GM21529 (cell line): ENCODE measurements around the gene ZNF846.
"Not testable (repeated sequence)": the region's sequence is repeated elsewhere in the genome, so short reads cannot be mapped to it uniquely, and the experiment has no call there.

Source experiments
- ATAC-seq: cut with Tn5 transposase; IDR thresholded peaks from one replicate; pipeline ENCODE4 v1.9.1; 2021; ENCODE audit not compliant: unreplicated experiment

Gene ZNF846

DNA sequence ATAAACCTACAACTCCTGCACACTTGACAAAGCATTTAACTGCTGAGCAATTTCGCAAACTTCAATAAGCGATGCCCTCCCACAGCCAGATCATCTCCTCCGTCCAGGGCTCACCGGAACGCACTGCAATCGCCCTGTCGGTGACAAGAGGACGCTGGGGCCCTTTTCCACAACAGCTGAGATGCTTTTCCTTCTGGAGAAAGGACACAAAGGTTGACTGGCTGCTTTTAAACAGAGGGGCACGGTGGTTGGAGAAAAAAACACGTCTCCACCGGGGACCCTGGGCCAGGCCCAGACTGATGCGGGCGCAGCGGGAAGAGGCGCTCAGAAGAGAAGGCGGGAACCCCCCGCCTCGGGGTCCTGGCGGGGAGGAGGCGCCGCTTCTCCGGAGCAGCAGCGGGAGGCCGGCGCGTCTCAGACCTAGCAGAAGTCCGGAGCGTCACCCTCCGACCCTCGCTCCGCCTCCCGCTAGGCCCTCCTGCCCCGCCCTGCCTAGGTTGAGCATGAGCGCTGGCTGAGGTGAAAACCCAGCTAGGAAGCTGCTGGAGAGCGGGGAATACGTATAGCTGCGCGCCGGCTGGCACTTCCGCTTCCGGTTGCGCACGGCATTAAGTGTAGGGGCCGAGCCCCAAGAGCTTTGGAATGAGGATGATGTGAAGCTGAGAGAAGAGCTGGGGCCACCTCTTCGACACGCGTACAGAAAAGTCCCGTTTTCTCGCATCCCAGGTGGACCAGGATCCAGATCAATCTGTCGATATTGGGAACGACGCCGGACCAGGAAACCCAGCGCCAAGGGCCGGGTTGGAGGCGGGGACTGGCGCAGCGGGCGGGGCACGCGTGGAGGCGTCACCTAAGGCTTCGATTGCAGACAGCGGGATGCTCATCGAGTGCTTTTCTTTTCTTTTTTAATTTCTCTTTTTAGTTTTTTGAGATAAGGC lies at the start of gene ZNF846:
TSS of gene ZNF846 (minus strand) at position 564 of the 938 bp plus-strand sequence. CDS start 3,788 bp downstream, outside the sequence.
- ATAC-seq = peak; percentile 97

DNA sequence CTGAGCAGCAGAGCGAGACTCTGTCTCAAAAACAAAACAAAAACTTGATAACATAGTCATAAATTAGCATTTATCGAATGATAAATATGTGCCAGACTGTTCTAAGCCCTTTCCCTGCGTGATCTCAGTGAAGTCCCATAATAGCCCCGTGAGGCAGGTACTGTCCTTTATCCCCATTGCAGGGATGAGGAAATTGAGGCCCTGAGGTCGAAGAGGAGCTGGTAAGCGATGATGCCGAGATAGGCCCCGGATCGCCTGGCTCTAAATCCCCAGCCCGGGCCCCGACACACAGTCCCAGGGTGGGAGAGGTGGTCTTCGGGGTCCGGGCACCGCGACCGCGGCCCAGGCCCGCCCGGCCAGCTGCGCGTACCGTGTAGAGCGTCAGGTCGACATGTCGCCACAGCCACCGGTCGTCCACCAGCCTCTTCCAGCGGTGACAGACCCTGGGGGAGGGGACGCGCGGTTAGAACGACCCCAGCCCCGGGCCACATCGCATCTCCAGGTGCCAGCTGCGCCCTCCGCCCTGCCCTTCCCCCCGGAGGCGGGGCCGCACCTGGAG lies 49.7 kb upstream of the ZNF846 start:
- ATAC-seq = no peak

DNA sequence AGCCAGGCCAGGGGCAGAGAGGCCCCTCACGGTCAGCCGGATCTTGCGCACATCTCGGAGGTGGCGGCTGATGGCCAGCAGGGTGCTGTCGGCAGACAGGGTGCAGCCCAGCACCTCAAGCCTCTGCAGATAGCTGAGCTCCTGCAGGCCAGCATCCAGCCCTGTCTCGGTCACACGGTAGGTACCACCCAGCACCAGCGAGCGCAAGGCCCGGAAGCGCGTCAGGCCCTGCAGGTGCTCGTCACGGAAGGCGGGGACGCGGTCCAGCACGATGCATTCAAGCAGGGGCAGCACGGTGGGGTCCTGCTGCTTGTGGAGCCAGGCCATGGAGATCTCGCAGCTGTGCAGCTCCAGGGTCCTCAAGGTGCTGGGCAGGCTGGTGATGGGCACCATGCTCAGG lies 42.6 kb upstream of the ZNF846 start:
- ATAC-seq = no peak

DNA sequence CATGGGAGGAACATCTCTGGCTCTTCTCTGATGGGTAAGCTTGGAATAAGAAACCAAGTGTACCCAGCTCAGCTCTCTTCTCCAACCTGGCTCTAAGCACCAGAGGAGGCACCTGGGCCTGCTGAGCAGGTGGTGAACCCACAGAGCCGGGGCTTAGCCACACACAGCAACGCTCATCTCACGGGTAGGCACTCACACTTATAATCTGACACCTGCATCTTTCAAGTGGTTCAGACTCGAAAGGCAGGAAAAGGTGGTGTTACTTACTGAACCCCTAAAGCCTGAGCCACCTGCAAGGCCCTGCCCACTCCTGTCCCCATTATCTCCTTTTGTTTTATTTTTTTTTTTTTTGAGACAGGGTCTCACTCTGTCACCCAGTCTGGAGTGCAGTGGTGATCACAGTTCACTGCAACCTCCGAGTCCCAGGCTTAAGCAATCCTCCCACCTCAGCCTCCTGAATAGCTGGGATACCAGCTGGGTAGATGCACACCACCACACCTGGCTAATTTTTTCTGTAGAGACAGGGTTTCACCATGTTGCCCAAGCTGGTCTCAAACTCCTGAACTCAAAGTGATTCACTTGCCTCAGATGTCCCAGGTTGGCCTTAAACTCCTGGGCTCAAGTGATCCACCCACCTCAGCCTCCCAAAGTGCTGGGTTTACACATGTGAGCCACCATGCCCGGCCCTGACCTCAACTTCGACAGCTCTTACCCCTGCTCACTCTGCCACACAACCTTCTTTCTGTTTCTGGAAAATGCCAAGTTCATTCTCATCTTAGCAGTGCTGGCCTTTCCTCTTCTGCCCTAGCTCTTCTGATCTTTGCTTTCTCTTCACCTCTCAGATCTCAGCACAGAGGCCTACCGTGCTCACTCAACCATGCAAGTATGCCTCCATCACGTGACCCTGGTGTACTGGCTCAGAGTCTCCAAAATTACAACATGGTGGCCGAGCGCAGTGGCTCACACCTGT lies 40.6 kb upstream of the ZNF846 start:
- no peak for ATAC-seq

DNA sequence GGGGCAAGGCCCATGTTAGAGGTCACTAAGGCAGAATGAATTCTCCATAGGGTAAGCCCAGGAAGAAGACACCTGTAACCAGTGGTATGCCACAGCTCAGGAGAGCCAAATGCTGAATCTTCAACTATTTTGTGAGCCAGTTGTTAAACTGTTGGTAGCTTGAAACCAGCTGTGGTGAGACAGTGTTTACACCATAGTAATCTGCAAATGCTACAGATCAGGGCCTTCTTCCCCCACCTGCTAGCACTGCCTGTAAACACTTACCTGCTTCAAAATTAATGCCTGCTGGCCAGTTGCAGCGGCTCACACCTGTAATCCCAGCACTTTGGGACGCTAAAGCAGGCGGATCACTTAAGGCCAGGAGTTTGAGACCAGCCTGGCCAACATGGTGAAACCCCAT lies 38.3 kb upstream of the ZNF846 start:
- ATAC-seq = no peak

DNA sequence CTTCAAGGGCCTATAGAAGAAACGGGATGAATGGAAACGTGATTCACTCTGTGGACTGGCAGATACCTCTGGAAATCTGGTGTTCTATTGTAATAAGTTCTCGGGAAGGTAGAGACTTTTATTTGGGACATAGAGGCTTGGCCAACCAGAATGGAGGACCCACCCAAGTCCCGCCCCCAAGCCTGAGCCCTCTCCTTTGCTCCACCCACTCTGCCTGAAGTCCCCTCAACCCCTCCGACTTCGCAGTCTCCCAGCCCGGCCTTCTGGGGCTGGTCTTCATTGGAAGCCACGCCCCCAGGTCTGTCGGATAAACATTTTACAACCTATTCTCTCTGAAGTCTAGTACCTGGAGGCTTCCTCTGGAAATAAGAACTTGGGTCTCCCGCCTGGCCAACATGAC lies 33.4 kb upstream of the ZNF846 start:
- no peak for ATAC-seq

DNA sequence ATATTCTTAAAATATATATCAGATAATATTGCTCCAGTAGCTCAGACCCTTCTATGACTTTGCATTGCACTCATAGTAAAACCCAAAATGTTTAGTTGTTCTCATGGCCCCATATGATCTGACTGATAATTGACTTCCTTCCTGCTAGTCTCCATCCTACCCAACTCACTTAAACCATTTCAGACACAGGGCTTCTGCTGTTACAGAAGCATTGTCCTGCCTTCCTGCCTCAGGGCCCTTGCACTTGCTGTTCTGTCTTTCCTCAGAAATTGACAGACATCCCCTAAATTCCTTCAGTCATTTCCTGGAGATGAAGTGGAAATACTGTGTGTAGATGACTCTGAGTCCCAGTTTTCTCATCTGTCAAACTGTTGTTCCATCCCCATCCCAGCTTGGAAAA lies 30.6 kb upstream of the ZNF846 start:
- no peak for ATAC-seq

DNA sequence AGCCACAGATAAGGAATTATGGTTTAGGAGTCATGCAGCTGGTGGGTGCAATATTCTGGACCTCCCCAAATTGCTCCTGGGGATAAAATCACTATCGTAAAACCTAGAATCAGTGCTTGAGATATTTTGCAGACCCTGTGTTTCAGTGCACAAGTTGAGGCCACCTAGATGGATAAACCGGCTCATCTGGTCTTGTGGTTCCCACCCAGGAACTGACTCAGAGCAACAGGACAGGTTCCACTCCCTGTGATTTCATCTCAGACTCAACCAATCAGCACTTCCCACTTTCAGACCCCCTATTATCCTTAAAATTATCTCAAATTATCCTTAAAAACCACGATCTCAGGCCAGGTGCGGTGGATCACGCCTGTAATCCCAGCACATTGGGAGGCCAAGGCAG lies 29.3 kb upstream of the ZNF846 start:
- ATAC-seq = no peak

DNA sequence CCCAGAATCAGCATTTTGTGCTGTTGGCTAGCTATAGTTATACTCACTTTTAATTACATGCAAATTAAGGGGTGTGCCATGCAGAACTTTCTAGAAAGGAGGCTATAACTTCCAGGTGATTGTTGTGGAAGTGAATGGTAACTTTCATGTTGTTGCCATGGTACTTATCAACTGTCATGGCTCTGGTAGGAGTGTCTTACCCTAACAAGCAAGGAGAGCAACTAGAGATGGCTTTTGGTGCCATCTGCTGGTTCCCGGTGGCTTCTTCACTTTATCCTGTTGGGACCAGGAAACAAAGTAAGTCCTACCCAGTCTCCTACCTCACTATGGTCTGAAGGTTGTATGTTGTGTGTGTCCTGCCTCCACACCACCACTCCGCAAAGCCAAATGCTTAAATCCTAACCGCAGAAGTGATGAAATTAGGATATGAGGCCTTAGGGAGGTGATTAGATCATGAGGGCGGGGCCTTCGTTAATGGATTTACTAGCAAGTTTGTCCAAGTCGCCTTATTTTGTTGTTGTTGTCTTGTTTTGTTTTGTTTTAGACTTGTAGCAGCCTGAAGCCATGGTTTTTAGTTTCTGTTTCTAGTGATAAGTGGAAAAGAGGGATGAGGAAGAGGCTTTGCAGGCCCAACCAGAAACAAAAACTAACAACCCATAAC lies 27.7 kb upstream of the ZNF846 start:
- ATAC-seq = peak; percentile 40

DNA sequence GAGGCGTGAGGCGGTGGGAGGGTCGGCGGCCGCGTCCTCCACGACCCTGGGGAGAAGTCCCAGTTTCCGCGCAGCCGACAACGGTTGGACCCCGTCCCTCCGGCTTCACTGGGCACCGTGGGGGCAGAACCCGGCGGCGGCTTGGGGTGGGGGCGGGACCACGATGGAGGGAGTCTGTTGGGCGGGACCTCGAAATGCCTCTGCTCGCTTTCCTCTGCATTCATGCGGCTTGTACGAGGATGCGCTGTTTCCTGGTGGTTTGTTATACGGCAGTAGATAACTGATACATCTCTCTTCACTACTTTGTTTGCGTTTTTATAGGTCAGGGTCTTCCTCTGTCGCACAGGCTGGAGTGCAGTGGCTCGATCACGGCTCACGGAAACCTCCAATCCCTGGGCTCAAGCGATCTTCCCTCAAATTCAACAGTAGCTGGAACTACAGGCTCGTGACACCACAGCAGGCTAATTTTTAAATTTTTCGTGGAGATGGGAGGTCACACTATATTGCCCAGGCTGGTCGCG lies 24.6 kb upstream of the ZNF846 start:
- peak; percentile 9 for ATAC-seq

DNA sequence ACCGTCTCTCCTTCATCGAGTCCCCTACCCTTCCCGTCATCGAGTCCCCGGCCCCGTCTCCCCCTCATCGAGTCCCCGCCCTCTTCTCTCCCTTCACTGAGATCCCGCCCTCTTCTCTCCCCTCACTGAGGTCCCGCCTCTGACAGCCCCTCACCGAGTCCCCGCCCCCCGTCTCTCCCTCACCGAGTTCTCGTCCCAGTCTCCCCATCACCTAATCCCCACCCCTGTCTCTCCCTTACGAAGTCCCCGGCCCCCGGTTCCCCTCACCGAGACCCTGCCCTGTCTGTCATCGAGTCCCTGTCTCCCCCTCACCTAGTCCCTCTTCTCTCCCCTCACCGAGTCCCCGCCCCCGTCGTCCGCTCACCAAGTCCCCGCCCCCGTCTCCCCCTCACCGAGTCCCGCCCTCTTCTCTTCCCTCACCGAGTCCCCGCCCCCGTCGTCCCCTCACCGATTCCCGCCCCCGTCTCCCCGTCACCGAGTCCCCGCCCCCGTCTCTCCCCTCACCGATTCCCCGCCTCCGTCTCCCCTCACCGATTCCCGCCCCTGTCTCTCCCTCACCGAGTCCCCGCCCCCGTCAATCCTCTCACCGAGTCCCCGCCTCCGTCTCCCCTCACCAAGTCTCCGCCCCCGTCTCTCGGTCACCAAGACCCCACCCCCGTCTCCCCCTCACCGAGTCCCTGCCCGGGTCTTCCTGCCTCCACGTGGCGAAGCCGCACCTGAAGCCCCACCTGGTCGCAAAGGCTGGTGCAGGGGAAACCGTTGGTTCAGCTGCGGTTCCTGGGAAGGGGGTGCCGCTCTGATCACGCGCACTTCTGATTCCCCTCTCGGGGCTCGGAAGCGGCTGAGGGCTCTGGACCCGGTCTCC lies 23.9 kb upstream of the ZNF846 start:
- peak; percentile 38 for ATAC-seq

DNA sequence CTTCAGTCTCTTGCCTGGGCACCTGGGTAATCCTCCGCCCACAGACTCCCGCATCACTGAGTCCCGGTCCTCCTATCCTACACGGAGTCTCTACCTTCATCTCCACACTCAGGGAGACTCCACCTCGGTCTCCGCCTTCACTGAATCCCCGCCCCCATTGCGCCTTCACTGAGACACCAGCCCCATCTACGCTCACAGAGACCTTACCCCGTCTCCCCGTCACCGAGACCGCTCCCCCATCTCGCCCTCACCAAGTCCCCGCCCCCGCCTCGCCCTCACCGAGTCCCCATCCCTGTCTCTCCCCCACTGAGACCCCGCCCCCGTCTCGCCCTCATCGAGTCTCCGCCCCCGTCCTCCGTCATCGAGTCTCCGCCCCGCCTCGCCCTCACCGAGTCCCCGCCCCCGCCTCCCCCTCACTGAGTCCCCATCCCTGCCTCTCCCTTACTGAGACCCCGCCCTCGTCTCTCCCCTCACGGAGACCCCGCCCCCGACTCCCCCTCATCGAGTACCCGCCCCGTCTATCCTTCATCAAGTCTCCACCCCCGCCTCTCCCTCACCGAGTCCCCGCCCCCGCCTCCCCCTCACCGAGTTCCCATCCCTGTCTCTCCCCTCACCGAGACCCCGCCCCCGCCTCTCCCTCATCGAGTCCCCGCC lies 23.1 kb upstream of the ZNF846 start:
- ATAC-seq = peak; percentile 42

DNA sequence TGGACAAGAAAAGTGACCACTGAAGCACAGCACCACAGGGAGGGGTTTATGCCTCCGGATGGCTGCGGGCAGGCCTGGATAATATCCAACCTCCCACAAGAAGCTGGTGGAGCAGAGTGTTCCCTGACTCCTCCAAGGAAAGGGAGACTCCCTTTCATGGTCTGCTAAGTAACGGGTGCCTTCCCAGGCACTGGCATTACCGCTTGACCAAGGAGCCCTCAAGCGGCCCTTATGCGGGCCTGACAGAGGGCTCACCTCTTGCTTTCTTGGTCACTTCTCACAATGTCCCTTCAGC lies 22.5 kb upstream of the ZNF846 start:
- not testable (repeated sequence) for ATAC-seq

DNA sequence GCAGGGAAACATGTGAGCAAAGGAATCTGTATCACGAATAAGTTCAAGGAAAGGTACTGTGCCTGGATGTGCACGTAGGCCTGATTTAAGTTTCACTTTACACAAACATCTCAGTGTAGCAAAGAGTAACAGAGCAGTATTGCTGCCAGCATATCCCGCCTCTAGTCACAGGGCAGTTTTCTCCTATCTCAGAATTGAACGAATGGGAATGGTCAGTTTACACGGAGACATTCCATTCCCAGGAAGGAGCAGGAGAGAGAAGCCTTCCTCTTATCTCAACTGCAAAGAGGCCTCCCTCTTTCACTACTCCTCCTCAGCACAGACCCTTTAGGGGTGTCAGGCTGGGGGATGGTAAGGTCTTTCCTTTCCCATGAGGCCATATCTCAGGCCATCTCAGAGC lies 21.0 kb upstream of the ZNF846 start:
- not testable (repeated sequence) for ATAC-seq

DNA sequence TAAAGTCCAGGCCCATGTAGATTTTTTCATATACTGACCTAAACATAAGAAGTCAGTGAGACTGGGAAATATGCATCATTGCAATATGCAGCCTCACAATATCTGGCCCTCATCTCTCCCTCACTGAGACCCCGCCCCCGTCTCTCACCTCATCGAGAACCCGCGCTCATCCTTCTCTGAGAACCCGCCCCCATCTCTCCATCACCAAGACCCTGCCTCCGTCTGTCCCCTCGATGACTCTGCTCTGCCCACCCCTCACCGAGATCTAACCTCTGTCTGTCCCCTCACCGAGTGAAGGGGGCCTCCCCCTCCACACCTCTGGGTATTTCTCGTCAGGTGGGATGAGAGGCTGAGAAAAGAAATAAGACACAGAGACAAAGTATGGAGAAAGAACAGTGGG lies 20.5 kb upstream of the ZNF846 start:
- no peak for ATAC-seq

DNA sequence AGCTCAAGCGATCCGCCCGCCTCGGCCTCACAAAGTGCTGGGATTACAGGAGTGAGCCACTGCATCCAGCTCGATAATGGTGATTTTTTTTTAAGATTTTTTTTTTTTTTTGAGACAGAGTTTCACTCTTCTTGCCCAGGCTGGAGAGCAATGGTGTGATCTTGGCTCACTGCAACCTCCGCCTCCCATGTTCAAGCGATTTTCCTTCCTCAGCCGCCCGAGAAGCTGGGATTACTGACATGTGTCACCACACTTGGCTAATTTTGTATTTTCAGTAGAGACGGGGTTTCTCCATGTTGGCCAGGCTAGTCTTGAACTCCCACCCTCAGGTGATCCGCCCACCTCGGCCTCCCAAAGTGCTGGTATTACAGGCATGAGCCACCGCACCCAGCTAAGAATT lies 20.1 kb upstream of the ZNF846 start:
- ATAC-seq = not testable (repeated sequence)

DNA sequence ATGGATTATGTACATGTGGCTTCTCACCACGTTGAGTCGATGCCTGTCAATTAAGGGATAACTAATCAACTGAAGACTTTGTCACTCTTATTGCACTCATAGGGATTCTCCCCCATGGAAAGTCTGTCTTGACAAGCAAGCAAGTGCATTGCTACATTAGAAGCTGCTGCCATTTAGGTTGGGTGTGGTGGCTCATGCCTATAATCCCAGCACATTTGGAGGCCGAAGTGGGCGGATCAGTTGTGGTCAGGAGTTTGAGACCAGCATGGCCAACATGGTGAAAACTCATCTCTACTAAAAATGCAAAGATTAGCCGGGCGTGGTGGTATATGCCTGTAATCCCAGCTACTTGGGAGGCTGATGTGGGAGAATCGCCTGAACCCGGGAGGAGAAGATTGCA lies 18.3 kb upstream of the ZNF846 start:
- ATAC-seq = no peak

DNA sequence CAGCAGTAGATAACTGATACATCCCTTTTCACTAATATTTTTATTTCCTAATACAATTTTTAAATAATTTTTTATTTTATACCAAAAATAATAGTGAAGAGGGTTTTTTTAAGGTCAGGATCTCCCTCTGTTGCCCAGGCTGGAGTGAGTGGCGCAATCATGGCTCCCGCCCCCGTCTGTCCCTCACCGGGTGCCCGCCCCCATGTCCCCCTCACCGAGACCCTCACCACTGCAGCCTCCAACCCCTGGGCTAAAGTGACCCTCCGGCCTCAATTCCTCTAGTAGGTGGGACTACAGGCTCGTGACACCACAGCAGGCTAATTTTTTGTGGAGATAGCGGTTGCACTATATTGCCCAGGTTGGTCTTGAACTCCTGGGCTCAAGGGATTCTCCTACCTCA lies 17.8 kb upstream of the ZNF846 start:
- ATAC-seq = no peak
